Measurements from ENCODE around the gene ADD1.
A peak's percentile ranks its signal among the peaks of the same experiment; 100 is the strongest.
"Not testable (repeated sequence)": the region's sequence is repeated elsewhere in the genome, so short reads cannot be mapped to it uniquely, and the experiment has no call there.

Gene ADD1

DNA sequence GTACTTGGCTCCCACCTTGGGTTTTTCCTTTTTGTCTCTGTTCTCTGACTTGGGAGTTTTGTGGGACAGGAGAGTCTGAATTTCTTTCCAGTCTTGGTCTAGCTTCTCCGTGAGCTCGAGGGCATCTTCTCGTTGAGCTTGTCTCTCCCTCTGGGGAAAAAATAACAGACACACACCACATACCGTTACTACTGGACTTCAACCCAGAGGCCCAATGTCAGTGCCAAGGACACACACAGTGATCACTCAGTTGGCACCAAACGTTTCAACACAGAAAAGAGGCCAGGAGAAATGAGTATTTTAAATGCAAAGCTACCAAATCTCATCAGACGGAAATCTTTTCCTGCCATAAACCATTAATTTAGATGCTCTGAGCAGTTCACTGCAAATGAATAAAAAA, 109.9 kb downstream of the ADD1 start:
- no peaks in the 10 kb centered on the region for H3K9me2 ChIP-seq (replicated peaks; ENCODE audit: control insufficient read depth, low read length)
- no peak overlapping the region for H3K4me3 ChIP-seq (ENCODE audit: low read length)
- H3K27me3 ChIP-seq (ENCODE audit: control insufficient read depth, low read length): no peaks in the 10 kb centered on the region
- TF ChIP-seq, protein P1, sequence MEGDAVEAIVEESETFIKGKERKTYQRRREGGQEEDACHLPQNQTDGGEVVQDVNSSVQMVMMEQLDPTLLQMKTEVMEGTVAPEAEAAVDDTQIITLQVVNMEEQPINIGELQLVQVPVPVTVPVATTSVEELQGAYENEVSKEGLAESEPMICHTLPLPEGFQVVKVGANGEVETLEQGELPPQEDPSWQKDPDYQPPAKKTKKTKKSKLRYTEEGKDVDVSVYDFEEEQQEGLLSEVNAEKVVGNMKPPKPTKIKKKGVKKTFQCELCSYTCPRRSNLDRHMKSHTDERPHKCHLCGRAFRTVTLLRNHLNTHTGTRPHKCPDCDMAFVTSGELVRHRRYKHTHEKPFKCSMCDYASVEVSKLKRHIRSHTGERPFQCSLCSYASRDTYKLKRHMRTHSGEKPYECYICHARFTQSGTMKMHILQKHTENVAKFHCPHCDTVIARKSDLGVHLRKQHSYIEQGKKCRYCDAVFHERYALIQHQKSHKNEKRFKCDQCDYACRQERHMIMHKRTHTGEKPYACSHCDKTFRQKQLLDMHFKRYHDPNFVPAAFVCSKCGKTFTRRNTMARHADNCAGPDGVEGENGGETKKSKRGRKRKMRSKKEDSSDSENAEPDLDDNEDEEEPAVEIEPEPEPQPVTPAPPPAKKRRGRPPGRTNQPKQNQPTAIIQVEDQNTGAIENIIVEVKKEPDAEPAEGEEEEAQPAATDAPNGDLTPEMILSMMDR (IDR thresholded peaks at IDR 0.05; ENCODE audit: low read depth, low read length, poor library complexity, severe bottlenecking): no peak
- no peak for TF ChIP-seq EZH2phosphoT487 (IDR thresholded peaks at IDR 0.05; ENCODE audit: borderline replicate concordance, low read length)
- H3K9me3 ChIP-seq (ENCODE audit: control insufficient read depth, insufficient read depth, low read length): no peaks in the 10 kb centered on the region
- H3K4me1 ChIP-seq (ENCODE audit: control insufficient read depth, low read length): peaks cover 8% of the 10 kb centered on the region
- peaks cover 28% of the 10 kb centered on the region for H4K20me1 ChIP-seq (ENCODE audit: control insufficient read depth, insufficient read depth, low read depth, low read length)
- peaks cover 42% of the 10 kb centered on the region for H3F3A ChIP-seq (ENCODE audit: control insufficient read depth, insufficient read depth)
- H3K27ac ChIP-seq (ENCODE audit: low read depth, low read length): no peak overlapping the region
- H3K79me2 ChIP-seq (ENCODE audit: control insufficient read depth, low read length): peaks cover 47% of the 10 kb centered on the region
- no peak overlapping the region for H3K4me2 ChIP-seq (ENCODE audit: low read length)
- H3K36me3 ChIP-seq (ENCODE audit: control insufficient read depth, low read length): peaks cover 89% of the 10 kb centered on the region

GRCh38 chr4:2954358-2955185, 110.9 kb downstream of the ADD1 start:
- Histone ChIP-seq H3K4me3 (ENCODE audit: low read length) (no peak overlapping the region), H3K79me2 (ENCODE audit: control insufficient read depth, low read length) (peaks cover 52% of the 10 kb centered on the region), H3K27ac (ENCODE audit: low read depth, low read length) (peak overlapping the region; percentile 32), H3K4me2 (ENCODE audit: low read length) (no peak overlapping the region), H3K27me3 (ENCODE audit: control insufficient read depth, low read length) (no peaks in the 10 kb centered on the region), H3K9me3 (ENCODE audit: control insufficient read depth, insufficient read depth, low read length) (no peaks in the 10 kb centered on the region), H4K20me1 (ENCODE audit: control insufficient read depth, insufficient read depth, low read depth, low read length) (peaks cover 30% of the 10 kb centered on the region), H3K4me1 (ENCODE audit: control insufficient read depth, low read length) (peaks cover 9% of the 10 kb centered on the region), H3K9me2 (replicated peaks; ENCODE audit: control insufficient read depth, low read length) (no peaks in the 10 kb centered on the region), H3K36me3 (ENCODE audit: control insufficient read depth, low read length) (peaks cover 88% of the 10 kb centered on the region), H3F3A (ENCODE audit: control insufficient read depth, insufficient read depth) (peaks cover 48% of the 10 kb centered on the region)
- TF ChIP-seq, protein P1 (IDR thresholded peaks at IDR 0.05; ENCODE audit: low read depth, low read length, poor library complexity, severe bottlenecking): no peak
- no peak for TF ChIP-seq EZH2phosphoT487 (IDR thresholded peaks at IDR 0.05; ENCODE audit: borderline replicate concordance, low read length)

DNA sequence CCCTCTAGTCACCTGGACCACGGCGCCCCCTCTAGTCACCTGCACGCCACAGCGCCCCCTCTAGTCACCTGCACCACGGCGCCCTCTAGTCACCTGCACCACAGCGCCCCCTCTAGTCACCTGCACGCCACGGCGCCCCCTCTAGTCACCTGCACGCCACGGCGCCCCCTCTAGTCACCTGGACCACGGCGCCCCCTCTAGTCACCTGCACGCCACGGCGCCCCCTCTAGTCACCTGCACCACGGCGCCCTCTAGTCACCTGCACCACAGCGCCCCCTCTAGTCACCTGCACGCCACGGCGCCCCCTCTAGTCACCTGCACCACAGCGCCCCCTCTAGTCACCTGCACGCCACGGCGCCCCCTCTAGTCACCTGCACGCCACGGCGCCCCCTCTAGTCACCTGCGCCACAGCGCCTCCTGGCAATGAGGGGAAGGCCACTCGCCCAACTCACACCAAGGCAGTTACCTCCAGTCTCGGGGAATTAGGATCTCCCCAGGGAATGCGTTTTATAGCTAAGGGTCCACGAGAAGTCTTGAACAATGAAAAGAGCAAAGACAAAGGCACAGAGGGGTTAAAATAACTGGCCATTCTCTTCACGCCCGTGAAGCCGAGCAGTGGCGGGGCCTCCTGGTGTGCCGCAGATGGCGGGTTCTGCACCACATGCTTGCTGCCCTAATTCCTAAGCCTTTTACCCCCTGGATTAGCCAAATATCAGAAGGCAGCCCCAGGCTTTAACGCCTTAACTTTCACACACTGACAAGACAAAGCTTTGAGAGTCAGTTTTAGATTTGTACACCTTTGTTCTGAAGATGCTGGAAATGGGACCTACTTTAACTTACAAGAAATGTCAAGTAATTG, 111.8 kb downstream of the ADD1 start:
- peaks cover 88% of the 10 kb centered on the region for H3K36me3 ChIP-seq (ENCODE audit: control insufficient read depth, low read length)
- peaks cover 48% of the 10 kb centered on the region for H3F3A ChIP-seq (ENCODE audit: control insufficient read depth, insufficient read depth)
- not testable (repeated sequence) for H3K27ac ChIP-seq (ENCODE audit: low read depth, low read length); H3K27me3 ChIP-seq (ENCODE audit: control insufficient read depth, low read length); H3K9me2 ChIP-seq (replicated peaks; ENCODE audit: control insufficient read depth, low read length); H3K4me2 ChIP-seq (ENCODE audit: low read length); H3K4me3 ChIP-seq (ENCODE audit: low read length); H3K9me3 ChIP-seq (ENCODE audit: control insufficient read depth, insufficient read depth, low read length)
- peaks cover 12% of the 10 kb centered on the region for H3K4me1 ChIP-seq (ENCODE audit: control insufficient read depth, low read length)
- H4K20me1 ChIP-seq (ENCODE audit: control insufficient read depth, insufficient read depth, low read depth, low read length): peaks cover 27% of the 10 kb centered on the region
- TF ChIP-seq, protein P1 (IDR thresholded peaks at IDR 0.05; ENCODE audit: low read depth, low read length, poor library complexity, severe bottlenecking): peak; percentile 100
- H3K79me2 ChIP-seq (ENCODE audit: control insufficient read depth, low read length): peaks cover 53% of the 10 kb centered on the region

Data from DOHH2 (cell line).